Measurements from ENCODE around the gene NTHL1. TPM values are rescaled to one million over a fixed set of nuclear protein-coding genes. Genes with fewer than 3 reads are reported as not detected.

The NTHL1 gene
- total and polyA plus RNA-seq, 10 donors: 9.6 to 52.1 (median 27.0) TPM

- Histone ChIP-seq H3K9me3 (no peaks in the 10 kb centered on the region), H3K27me3 (replicated peaks in 1 of 7) (no peaks in the 10 kb centered on the region), H3K4me1 (no peaks in the 10 kb centered on the region), H3K27ac (no peak overlapping the region), H3K4me3 (no peak overlapping the region), H3K36me3 (peaks cover 0 to 100% (median 93%) of the 10 kb centered on the region in 6 donors)
- TF ChIP-seq POLR2AphosphoS5 (IDR thresholded peaks at IDR 0.05): peak in 1 of 3 donors; percentile 40
- no peak for TF ChIP-seq POLR2A (IDR thresholded peaks at IDR 0.05)
- intact Hi-C loops (cut with DNase I; ENCODE audit: low total_unique reads): no loop called here
- no peak for DNase-seq
- WGBS, 5 donors: 93 to 97% (median 94%) methylated on average over 23 to 24 of the region's 24 CpGs
Measured at GRCh38 chr16:2075631-2076030, 28.0 kb upstream of the NTHL1 start.

GRCh38 chr16:2074071-2074470 is 26.4 kb upstream of the NTHL1 start:
- H3K27ac ChIP-seq: no peak overlapping the region
- H3K9me3 ChIP-seq: no peaks in the 10 kb centered on the region
- TF ChIP-seq POLR2A (IDR thresholded peaks at IDR 0.05): no peak
- TF ChIP-seq CTCF (IDR thresholded peaks at IDR 0.05 in 8 of 11, conservative IDR thresholded peaks at IDR 0.05 in 3 of 11): no peak
- TF ChIP-seq POLR2AphosphoS5 (IDR thresholded peaks at IDR 0.05): no peak
- H3K4me1 ChIP-seq: no peaks in the 10 kb centered on the region
- H3K4me3 ChIP-seq: no peak overlapping the region
- H3K27me3 ChIP-seq (replicated peaks in 1 of 7): no peaks in the 10 kb centered on the region
- intact Hi-C loops (cut with DNase I; ENCODE audit: low total_unique reads): no loop called here
- H3K36me3 ChIP-seq: peaks cover 0 to 100% (median 89%) of the 10 kb centered on the region in 6 donors
- WGBS, 5 donors: 90 to 98% (median 95%) methylated on average over 10 to 20 of the region's 20 CpGs
- no peak for DNase-seq

GRCh38 chr16:2072926-2073325 is 25.3 kb upstream of the NTHL1 start:
- intact Hi-C loops (cut with DNase I; ENCODE audit: low total_unique reads): no loop called here
- Histone ChIP-seq H3K27me3 (replicated peaks in 1 of 7) (no peaks in the 10 kb centered on the region), H3K27ac (no peak overlapping the region), H3K36me3 (peaks cover 0 to 100% (median 85%) of the 10 kb centered on the region in 6 donors), H3K9me3 (no peaks in the 10 kb centered on the region), H3K4me1 (no peaks in the 10 kb centered on the region), H3K4me3 (no peak overlapping the region)
- no peak for DNase-seq
- WGBS, 5 donors: 83 to 96% (median 92%) methylated on average over 7 to 8 of the region's 8 CpGs
- TF ChIP-seq POLR2A (IDR thresholded peaks at IDR 0.05) (no peak), POLR2AphosphoS5 (IDR thresholded peaks at IDR 0.05) (no peak), CTCF (IDR thresholded peaks at IDR 0.05 in 8 of 11, conservative IDR thresholded peaks at IDR 0.05 in 3 of 11) (no peak)

- 73 to 89% (median 79%) methylated on average over 26 to 34 of the region's 34 CpGs for WGBS, 5 donors
- no peak for DNase-seq
- intact Hi-C loops (cut with DNase I; ENCODE audit: low total_unique reads): no loop called here
- Histone ChIP-seq H3K9me3 (no peaks in the 10 kb centered on the region), H3K4me3 (no peak overlapping the region), H3K27me3 (replicated peaks in 1 of 7) (no peaks in the 10 kb centered on the region), H3K4me1 (no peaks in the 10 kb centered on the region), H3K36me3 (peaks cover 0 to 100% (median 85%) of the 10 kb centered on the region in 6 donors), H3K27ac (no peak overlapping the region)
- TF ChIP-seq POLR2AphosphoS5 (IDR thresholded peaks at IDR 0.05) (no peak), CTCF (IDR thresholded peaks at IDR 0.05 in 8 of 11, conservative IDR thresholded peaks at IDR 0.05 in 3 of 11) (no peak), POLR2A (IDR thresholded peaks at IDR 0.05) (no peak)
Measured at GRCh38 chr16:2071454-2072202, 24.0 kb upstream of the NTHL1 start.

Measured in spleen (tissue), 11 donors.